HepG2 (cell line): ENCODE measurements around the gene FBXO24. TPM values are rescaled to one million over a fixed set of nuclear protein-coding genes. Genes with fewer than 3 reads are reported as not detected.

Experiments
- ADNP ChIP-seq: sonication (generic); formaldehyde crosslinking; IDR thresholded peaks from 2 replicates; pipeline ENCODE4 v1.4.0; 2020; ENCODE audit warnings: missing genetic modification reagents
- KLF12 ChIP-seq: sonication (generic); formaldehyde crosslinking; IDR thresholded peaks from 2 replicates; pipeline ENCODE4 v1.4.0; 2020; ENCODE audit warnings: missing genetic modification reagents, borderline replicate concordance
- SOX13 ChIP-seq, 3 experiments: fragments of 450-650 bp in 1 of 3; sonication (generic) in 1 of 3; formaldehyde crosslinking in 1 of 3; IDR thresholded peaks in 2 of 3; conservative IDR thresholded peaks in 1 of 3; 2 replicates each; pipeline versions ENCODE4 v1.5.0 to v1.6.1; 2016 to 2020; ENCODE audit warnings: antibody characterized with exemption in 1 of 3, mild to moderate bottlenecking in 1 of 3, missing compliant biosample characterization in 1 of 3, missing genetic modification reagents in 1 of 3, moderate library complexity in 1 of 3
- SPEN ChIP-seq: sonication (generic); formaldehyde crosslinking; IDR thresholded peaks from 2 replicates; pipeline ENCODE4 v1.5.1; 2020; ENCODE audit warnings: low read depth, mild to moderate bottlenecking, missing genetic modification reagents
- ZFP37 ChIP-seq: sonication (generic); formaldehyde crosslinking; IDR thresholded peaks from 2 replicates; pipeline ENCODE4 v1.4.0; 2020; ENCODE audit warnings: missing genetic modification reagents, borderline replicate concordance
- ZNF101 ChIP-seq: sonication (generic); formaldehyde crosslinking; IDR thresholded peaks from 2 replicates; pipeline ENCODE4 v1.4.0; 2020; ENCODE audit warnings: mild to moderate bottlenecking, low read depth, missing genetic modification reagents, borderline replicate concordance
- ZNF160 ChIP-seq: sonication (generic); formaldehyde crosslinking; IDR thresholded peaks from 2 replicates; pipeline ENCODE4 v1.8.0; 2022; ENCODE audit warnings: mild to moderate bottlenecking, inconsistent platforms, missing genetic modification reagents
- ZNF260 ChIP-seq: sonication (generic); formaldehyde crosslinking; IDR thresholded peaks from 2 replicates; pipeline ENCODE4 v1.4.0; 2020; ENCODE audit warnings: missing genetic modification reagents, low read depth, mild to moderate bottlenecking, borderline replicate concordance
- ZNF430 ChIP-seq: sonication (generic); formaldehyde crosslinking; IDR thresholded peaks from 2 replicates; pipeline ENCODE4 v1.9.0; 2021; ENCODE audit warnings: mild to moderate bottlenecking, missing genetic modification reagents
- ZNF572 ChIP-seq: sonication (generic); formaldehyde crosslinking; IDR thresholded peaks from 2 replicates; pipeline ENCODE4 v1.5.1; 2020; ENCODE audit warnings: mild to moderate bottlenecking, missing genetic modification reagents
- ZNF749 ChIP-seq: sonication (generic); formaldehyde crosslinking; IDR thresholded peaks from 2 replicates; pipeline ENCODE4 v1.8.0; 2022; ENCODE audit warnings: mild to moderate bottlenecking, missing genetic modification reagents, moderate library complexity, borderline replicate concordance
- ZNF782 ChIP-seq: sonication (generic); formaldehyde crosslinking; IDR thresholded peaks from 2 replicates; pipeline ENCODE4 v1.4.0; 2020; ENCODE audit warnings: missing genetic modification reagents, mild to moderate bottlenecking, borderline replicate concordance
- polyA plus RNA-seq, 8 experiments: library from polyadenylated mRNA; depleted of rRNA in 3 of 8; stranded (reverse) in 7 of 8; unstranded in 1 of 8; fragments of >200 nt; fragmentation: Illumina TruSeq in 4 of 8; extraction: Trizol in 4 of 8; gene quantifications; 2 replicates each; pipeline versions ENCODE4 v1.2.1 to v1.2.3, GENCODE V29; 2011 to 2016; ENCODE audit warnings: low read depth in 4 of 8, missing spikeins in 1 of 8, mixed read lengths in 1 of 8; ENCODE audit not compliant: insufficient read depth in 1 of 8
- total RNA-seq, 5 experiments: library from RNA; depleted of rRNA; stranded (reverse); fragments of >200 nt; fragmentation: Illumina TruSeq; extraction: Trizol; gene quantifications; 2 replicates each; pipeline ENCODE4 v1.2.3, GENCODE V29; 2016; ENCODE audit warnings: low read depth in 1 of 5
- TF ChIP-seq, protein P1 (sequence below): sonication (generic); formaldehyde crosslinking; conservative IDR thresholded peaks from 2 replicates; pipeline ENCODE4 v1.4.0; 2020; ENCODE audit warnings: mild to moderate bottlenecking, missing genetic modification reagents, moderate library complexity
- TF ChIP-seq, protein P2 (sequence below): sonication (generic); IDR thresholded peaks from 2 replicates; pipeline ENCODE4 v1.6.1; 2016; ENCODE audit warnings: low read depth, borderline replicate concordance
- TF ChIP-seq, protein P3 (sequence below): sonication (generic); formaldehyde crosslinking; IDR thresholded peaks from 2 replicates; pipeline ENCODE4 v1.4.0; 2020; ENCODE audit warnings: missing genetic modification reagents
- TF ChIP-seq, protein P4 (sequence below): sonication (generic); formaldehyde crosslinking; IDR thresholded peaks from 2 replicates; pipeline ENCODE4 v1.5.0; 2020; ENCODE audit warnings: mild to moderate bottlenecking, missing genetic modification reagents

The FBXO24 gene
- total and polyA plus RNA-seq, 2 of the 13 experiments (the other 11 are each of a cell fraction or from before 2014, with no cell fraction given) = 0.20 to 0.55 TPM

DNA sequence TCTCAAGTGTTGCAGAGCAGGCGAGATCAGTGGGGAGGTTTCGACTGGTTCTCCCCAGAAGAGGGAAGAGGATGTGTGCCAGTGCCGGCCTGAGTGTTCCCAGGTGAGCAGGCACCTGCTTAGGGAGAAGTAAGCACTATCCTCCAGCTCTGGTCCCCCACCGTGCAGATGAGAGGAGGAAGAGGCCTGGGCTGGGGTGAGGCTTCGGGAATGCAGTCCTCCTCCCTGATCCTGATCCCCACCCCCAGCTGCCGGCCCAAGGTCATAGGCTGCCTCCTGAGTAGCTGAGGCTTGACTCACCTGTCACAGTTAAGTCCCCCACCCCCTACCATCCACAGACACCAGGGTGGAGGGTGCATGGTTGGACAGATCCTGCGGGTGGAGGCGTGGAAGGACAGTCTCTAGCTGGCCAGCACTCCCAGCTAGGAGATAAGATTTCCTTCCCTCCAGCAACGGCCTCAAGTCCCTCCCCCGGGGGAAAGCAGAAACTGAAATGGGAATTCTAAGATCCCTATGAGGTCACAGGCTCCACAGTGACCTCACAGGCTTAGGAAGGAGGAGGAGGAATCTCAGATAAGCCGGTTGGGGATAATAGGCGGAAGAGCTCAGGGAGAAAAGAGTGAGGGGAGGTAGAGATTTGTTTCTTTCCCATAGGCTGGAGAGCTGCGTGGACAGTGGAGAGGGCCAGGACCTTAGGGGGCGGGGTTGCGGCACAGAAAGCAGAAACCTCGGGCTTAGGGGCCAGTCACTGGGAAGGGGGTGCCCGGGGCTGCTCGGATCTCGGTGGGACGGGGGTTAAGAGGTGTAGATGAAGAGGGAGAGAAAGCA lies 1.2 kb upstream of the FBXO24 start (continued):
- TF ChIP-seq, protein P1, sequence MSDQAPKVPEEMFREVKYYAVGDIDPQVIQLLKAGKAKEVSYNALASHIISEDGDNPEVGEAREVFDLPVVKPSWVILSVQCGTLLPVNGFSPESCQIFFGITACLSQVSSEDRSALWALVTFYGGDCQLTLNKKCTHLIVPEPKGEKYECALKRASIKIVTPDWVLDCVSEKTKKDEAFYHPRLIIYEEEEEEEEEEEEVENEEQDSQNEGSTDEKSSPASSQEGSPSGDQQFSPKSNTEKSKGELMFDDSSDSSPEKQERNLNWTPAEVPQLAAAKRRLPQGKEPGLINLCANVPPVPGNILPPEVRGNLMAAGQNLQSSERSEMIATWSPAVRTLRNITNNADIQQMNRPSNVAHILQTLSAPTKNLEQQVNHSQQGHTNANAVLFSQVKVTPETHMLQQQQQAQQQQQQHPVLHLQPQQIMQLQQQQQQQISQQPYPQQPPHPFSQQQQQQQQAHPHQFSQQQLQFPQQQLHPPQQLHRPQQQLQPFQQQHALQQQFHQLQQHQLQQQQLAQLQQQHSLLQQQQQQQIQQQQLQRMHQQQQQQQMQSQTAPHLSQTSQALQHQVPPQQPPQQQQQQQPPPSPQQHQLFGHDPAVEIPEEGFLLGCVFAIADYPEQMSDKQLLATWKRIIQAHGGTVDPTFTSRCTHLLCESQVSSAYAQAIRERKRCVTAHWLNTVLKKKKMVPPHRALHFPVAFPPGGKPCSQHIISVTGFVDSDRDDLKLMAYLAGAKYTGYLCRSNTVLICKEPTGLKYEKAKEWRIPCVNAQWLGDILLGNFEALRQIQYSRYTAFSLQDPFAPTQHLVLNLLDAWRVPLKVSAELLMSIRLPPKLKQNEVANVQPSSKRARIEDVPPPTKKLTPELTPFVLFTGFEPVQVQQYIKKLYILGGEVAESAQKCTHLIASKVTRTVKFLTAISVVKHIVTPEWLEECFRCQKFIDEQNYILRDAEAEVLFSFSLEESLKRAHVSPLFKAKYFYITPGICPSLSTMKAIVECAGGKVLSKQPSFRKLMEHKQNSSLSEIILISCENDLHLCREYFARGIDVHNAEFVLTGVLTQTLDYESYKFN (CRISPR knock-in tag) = no peak
- TF ChIP-seq, protein P2, sequence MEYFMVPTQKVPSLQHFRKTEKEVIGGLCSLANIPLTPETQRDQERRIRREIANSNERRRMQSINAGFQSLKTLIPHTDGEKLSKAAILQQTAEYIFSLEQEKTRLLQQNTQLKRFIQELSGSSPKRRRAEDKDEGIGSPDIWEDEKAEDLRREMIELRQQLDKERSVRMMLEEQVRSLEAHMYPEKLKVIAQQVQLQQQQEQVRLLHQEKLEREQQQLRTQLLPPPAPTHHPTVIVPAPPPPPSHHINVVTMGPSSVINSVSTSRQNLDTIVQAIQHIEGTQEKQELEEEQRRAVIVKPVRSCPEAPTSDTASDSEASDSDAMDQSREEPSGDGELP = 0 out of 2 replicates have a peak, but pooled peaks have one; percentile 23
- TF ChIP-seq ZNF749 (no peak), SOX13 (IDR thresholded peaks at IDR 0.05) (no peak), SOX13 (CRISPR knock-in tag; conservative IDR thresholded peaks at IDR 0.05 in 1 of 2, IDR thresholded peaks at IDR 0.05 in 1 of 2) (no peak), KLF12 (CRISPR knock-in tag) (no peak), ZFP37 (CRISPR knock-in tag) (no peak), ZNF430 (CRISPR knock-in tag) (no peak), SPEN (no peak), ZNF160 (CRISPR knock-in tag) (no peak), ZNF572 (CRISPR knock-in tag) (no peak), ZNF260 (CRISPR knock-in tag) (no peak), ADNP (CRISPR knock-in tag) (no peak), ZNF101 (no peak), ZNF782 (CRISPR knock-in tag) (no peak)
- TF ChIP-seq, protein P3, sequence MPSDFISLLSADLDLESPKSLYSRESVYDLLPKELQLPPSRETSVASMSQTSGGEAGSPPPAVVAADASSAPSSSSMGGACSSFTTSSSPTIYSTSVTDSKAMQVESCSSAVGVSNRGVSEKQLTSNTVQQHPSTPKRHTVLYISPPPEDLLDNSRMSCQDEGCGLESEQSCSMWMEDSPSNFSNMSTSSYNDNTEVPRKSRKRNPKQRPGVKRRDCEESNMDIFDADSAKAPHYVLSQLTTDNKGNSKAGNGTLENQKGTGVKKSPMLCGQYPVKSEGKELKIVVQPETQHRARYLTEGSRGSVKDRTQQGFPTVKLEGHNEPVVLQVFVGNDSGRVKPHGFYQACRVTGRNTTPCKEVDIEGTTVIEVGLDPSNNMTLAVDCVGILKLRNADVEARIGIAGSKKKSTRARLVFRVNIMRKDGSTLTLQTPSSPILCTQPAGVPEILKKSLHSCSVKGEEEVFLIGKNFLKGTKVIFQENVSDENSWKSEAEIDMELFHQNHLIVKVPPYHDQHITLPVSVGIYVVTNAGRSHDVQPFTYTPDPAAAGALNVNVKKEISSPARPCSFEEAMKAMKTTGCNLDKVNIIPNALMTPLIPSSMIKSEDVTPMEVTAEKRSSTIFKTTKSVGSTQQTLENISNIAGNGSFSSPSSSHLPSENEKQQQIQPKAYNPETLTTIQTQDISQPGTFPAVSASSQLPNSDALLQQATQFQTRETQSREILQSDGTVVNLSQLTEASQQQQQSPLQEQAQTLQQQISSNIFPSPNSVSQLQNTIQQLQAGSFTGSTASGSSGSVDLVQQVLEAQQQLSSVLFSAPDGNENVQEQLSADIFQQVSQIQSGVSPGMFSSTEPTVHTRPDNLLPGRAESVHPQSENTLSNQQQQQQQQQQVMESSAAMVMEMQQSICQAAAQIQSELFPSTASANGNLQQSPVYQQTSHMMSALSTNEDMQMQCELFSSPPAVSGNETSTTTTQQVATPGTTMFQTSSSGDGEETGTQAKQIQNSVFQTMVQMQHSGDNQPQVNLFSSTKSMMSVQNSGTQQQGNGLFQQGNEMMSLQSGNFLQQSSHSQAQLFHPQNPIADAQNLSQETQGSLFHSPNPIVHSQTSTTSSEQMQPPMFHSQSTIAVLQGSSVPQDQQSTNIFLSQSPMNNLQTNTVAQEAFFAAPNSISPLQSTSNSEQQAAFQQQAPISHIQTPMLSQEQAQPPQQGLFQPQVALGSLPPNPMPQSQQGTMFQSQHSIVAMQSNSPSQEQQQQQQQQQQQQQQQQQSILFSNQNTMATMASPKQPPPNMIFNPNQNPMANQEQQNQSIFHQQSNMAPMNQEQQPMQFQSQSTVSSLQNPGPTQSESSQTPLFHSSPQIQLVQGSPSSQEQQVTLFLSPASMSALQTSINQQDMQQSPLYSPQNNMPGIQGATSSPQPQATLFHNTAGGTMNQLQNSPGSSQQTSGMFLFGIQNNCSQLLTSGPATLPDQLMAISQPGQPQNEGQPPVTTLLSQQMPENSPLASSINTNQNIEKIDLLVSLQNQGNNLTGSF = no peak
- TF ChIP-seq, protein P4, sequence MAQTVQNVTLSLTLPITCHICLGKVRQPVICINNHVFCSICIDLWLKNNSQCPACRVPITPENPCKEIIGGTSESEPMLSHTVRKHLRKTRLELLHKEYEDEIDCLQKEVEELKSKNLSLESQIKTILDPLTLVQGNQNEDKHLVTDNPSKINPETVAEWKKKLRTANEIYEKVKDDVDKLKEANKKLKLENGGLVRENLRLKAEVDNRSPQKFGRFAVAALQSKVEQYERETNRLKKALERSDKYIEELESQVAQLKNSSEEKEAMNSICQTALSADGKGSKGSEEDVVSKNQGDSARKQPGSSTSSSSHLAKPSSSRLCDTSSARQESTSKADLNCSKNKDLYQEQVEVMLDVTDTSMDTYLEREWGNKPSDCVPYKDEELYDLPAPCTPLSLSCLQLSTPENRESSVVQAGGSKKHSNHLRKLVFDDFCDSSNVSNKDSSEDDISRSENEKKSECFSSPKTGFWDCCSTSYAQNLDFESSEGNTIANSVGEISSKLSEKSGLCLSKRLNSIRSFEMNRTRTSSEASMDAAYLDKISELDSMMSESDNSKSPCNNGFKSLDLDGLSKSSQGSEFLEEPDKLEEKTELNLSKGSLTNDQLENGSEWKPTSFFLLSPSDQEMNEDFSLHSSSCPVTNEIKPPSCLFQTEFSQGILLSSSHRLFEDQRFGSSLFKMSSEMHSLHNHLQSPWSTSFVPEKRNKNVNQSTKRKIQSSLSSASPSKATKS (CRISPR knock-in tag) = no peak
